HCT116 (cell line): ENCODE measurements around the gene ACP7. TPM values are rescaled to one million over a fixed set of nuclear protein-coding genes. Genes with fewer than 3 reads are reported as not detected.
"Not testable (repeated sequence)": the region's sequence is repeated elsewhere in the genome, so short reads cannot be mapped to it uniquely, and the experiment has no call there.

Source experiments
- ATAC-seq: fragments of 200-7000 bp; cut with Tn5 transposase; 2 replicates; pipeline ENCODE4 v1.9.1; 2020; ENCODE audit warnings: mild to moderate bottlenecking, moderate library complexity
- BruUV-seq: library from RNA; stranded (reverse); fragments of 400-500 nt; replicated peaks from 2 replicates; lab custom pipeline; 2021; lab: Mats Ljungman, UMichigan
- CTCF ChIA-PET: fragments of 300-600 bp; sonication (Branson Sonifier 250); formaldehyde crosslinking; loops from one replicate; lab custom pipeline; 2021; ENCODE audit warnings: antibody characterized with exemption; lab: Charles Lee
- POLR2A ChIA-PET: fragments of 300-600, 350-600 bp; sonication (Branson Sonifier 250); formaldehyde crosslinking; loops from one replicate; lab custom pipeline; 2021; ENCODE audit warnings: antibody characterized with exemption; lab: Charles Lee
- RAD21 ChIA-PET, 2 experiments: fragments of 300-600 bp; sonication (Branson Sonifier 250); formaldehyde crosslinking; loops; one replicate each; lab custom pipeline; 2023; ENCODE audit warnings: low total read pairs in 2 of 2; ENCODE audit not compliant: uncharacterized antibody in 2 of 2, unreplicated experiment in 2 of 2, low non-redundant PET in 1 of 2; lab: Charles Lee
- DNase-seq: peaks from one replicate; pipeline ENCODE4 v3.0.0-alpha.2; 2010; ENCODE audit warnings: low read depth, low spot score
- H2AFZ ChIP-seq: fragments of 200-600 bp; shearing (Covaris generic), sonication (generic); 2 replicates; pipeline ENCODE4 v1.6.1; 2017; ENCODE audit warnings: low read depth, mixed run types, mixed read lengths, antibody characterized with exemption, low read length; ENCODE audit not compliant: poor library complexity, severe bottlenecking
- H3K27ac ChIP-seq: 2 replicates; pipeline ENCODE4 v1.5.1; 2012; ENCODE audit warnings: low read depth, low read length
- H3K27me3 ChIP-seq: fragments of 200-600 bp; sonication (generic); 2 replicates; pipeline ENCODE4 v1.6.1; 2016; ENCODE audit warnings: mixed run types, low read length, mixed read lengths; ENCODE audit not compliant: insufficient read depth
- H3K36me3 ChIP-seq, 2 experiments: fragments of 200-500 bp in 1 of 2; fragments of 200-600 bp in 1 of 2; sonication (Bioruptor generic) in 1 of 2; sonication (generic) in 1 of 2; 2 replicates each; pipeline versions ENCODE4 v1.5.1 to v1.6.1; 2014 to 2016; ENCODE audit warnings: low read length in 2 of 2, inconsistent platforms in 1 of 2, mixed read lengths in 1 of 2, mixed run types in 1 of 2; ENCODE audit not compliant: insufficient read depth in 2 of 2, control insufficient read depth in 1 of 2
- H3K4me1 ChIP-seq, 2 experiments: fragments of 200-600 bp in 1 of 2; sonication (generic) in 1 of 2; 2 replicates each; pipeline versions ENCODE4 v1.5.1 to v1.6.1; 2012 to 2017; ENCODE audit warnings: low read length in 2 of 2, inconsistent platforms in 1 of 2, mild to moderate bottlenecking in 1 of 2, mixed read lengths in 1 of 2, mixed run types in 1 of 2, moderate library complexity in 1 of 2; ENCODE audit not compliant: insufficient read depth in 2 of 2, control insufficient read depth in 1 of 2
- H3K4me2 ChIP-seq: fragments of 200-600 bp; sonication (generic); 2 replicates; pipeline ENCODE4 v1.6.1; 2017; ENCODE audit warnings: mixed run types, low read length, mixed read lengths
- H3K4me3 ChIP-seq, 2 experiments: fragments of 200-600 bp in 1 of 2; sonication (generic) in 1 of 2; replicated peaks in 1 of 2; 2 replicates each; pipeline ENCODE4 v1.5.1; 2011 to 2016; ENCODE audit warnings: low read length in 2 of 2, control low read depth in 1 of 2, low read depth in 1 of 2, mild to moderate bottlenecking in 1 of 2, mixed read lengths in 1 of 2, mixed run types in 1 of 2
- H3K79me2 ChIP-seq: fragments of 200-600 bp; sonication (generic); 2 replicates; pipeline ENCODE4 v1.6.1; 2017; ENCODE audit warnings: mild to moderate bottlenecking, mixed run types, low read length, moderate library complexity, mixed read lengths; ENCODE audit not compliant: insufficient read depth
- H3K9ac ChIP-seq: fragments of 200-600 bp; sonication (generic); 2 replicates; pipeline ENCODE4 v1.6.1; 2016; ENCODE audit warnings: low read length, mixed read lengths
- H3K9me2 ChIP-seq: fragments of 200-600 bp; sonication (generic), shearing (Covaris generic); 2 replicates; pipeline ENCODE4 v1.6.1; 2017; ENCODE audit warnings: mixed run types, mild to moderate bottlenecking, moderate library complexity; ENCODE audit not compliant: insufficient read depth
- H3K9me3 ChIP-seq, 2 experiments: fragments of 200-500 bp in 1 of 2; fragments of 200-600 bp in 1 of 2; sonication (Bioruptor generic) in 1 of 2; sonication (generic) in 1 of 2; 2 replicates each; pipeline ENCODE4 v1.6.1; 2014 to 2017; ENCODE audit warnings: low read length in 2 of 2, mixed read lengths in 2 of 2, inconsistent platforms in 1 of 2, low read depth in 1 of 2, mild to moderate bottlenecking in 1 of 2, mixed run types in 1 of 2, moderate library complexity in 1 of 2; ENCODE audit not compliant: control insufficient read depth in 1 of 2, insufficient read depth in 1 of 2
- H4K20me1 ChIP-seq: fragments of 200-600 bp; sonication (generic), shearing (Covaris generic); 2 replicates; pipeline ENCODE4 v1.6.1; 2017; ENCODE audit warnings: mixed run types, mild to moderate bottlenecking, moderate library complexity; ENCODE audit not compliant: insufficient read depth
- CBX3 ChIP-seq: IDR thresholded peaks from 2 replicates; pipeline ENCODE4 v1.6.1; 2012; ENCODE audit warnings: low read depth
- EGR1 ChIP-seq: IDR thresholded peaks from 2 replicates; pipeline ENCODE4 v1.6.1; 2012; ENCODE audit warnings: low read depth
- ELF1 ChIP-seq: IDR thresholded peaks from 2 replicates; pipeline ENCODE4 v1.6.1; 2012; ENCODE audit warnings: low read depth, borderline replicate concordance
- EZH2 ChIP-seq: fragments of 200-600 bp; sonication (generic); IDR thresholded peaks from 2 replicates; pipeline ENCODE4 v1.6.1; 2017; ENCODE audit warnings: antibody characterized with exemption, mixed run types
- JUND ChIP-seq: IDR thresholded peaks from 2 replicates; pipeline ENCODE4 v1.6.1; 2012
- POLR2A ChIP-seq: IDR thresholded peaks from 2 replicates; pipeline ENCODE4 v1.7.0; 2011; ENCODE audit warnings: borderline replicate concordance; ENCODE audit not compliant: insufficient read depth, insufficient read length; ENCODE audit errors: extremely low read depth
- TCF7L2 ChIP-seq: IDR thresholded peaks from 2 replicates; pipeline ENCODE4 v1.7.0; 2011; ENCODE audit warnings: borderline replicate concordance, inconsistent platforms; ENCODE audit not compliant: insufficient read depth, insufficient read length; ENCODE audit errors: extremely low read depth
- ZFX ChIP-seq: fragments of 450-650 bp; IDR thresholded peaks from 2 replicates; pipeline ENCODE4 v1.6.1; 2017
- intact Hi-C: fragments of 100-400 bp; cut with micrococcal nuclease; formaldehyde crosslinking; loops from 2 replicates; pipeline ENCODE4 v1.10.0; 2022
- total RNA-seq: library from RNA; stranded (reverse); gene quantifications from one replicate; pipeline ENCODE4 v1.2.1, GENCODE V29; 2021; ENCODE audit not compliant: unreplicated experiment

ACP7 gene
- total RNA-seq, 1 experiment from 2014 or later: 4.7 TPM

DNA sequence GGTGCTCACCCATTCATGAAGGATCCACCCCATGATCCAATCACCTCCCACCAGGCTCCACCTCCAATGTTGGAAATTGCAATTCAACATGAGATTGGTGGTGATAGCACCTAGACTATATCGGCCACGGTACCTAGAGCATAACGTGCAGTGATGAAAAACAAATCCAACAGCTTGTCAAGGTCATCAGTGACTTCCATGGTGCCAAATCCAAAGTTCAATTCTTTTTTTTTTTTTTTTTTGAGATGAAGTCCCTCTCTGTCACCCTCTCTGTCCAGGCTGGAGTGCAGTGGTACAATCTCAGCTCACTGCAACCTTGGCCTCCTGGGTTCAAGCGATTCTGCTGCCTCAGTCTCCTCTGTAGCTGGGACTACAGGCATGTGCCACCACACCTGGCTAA lies 17.1 kb upstream of the ACP7 start (continued):
- TF ChIP-seq EZH2 (no peak), POLR2A (no peak), CBX3 (no peak)

DNA sequence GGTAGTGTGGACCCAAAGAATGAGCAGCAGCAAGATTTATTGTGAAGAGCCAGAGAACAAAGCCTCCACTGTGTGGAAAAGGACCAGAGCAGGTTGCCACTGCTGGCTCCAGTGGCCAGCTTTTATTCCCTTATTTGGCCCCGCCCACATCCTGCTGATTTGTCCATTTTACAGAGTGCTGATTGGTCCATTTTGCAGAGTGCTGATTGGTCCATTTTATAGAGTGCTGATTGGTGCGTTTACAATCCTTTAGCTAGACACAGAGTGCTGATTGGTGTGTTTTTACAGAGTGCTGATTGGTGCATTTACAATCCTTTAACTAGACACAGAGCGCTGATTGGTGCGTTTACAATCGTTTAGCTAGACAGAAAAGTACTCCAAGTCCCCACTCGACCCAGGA lies 15.9 kb upstream of the ACP7 start:
- not testable (repeated sequence) for BruUV-seq, H3K27ac ChIP-seq
- CTCF ChIA-PET: interaction anchor here (1.9 kb wide), 1 partner anchor 10 kb away, joined by 5 read pairs; no protein-coding TSS in a partner anchor

DNA sequence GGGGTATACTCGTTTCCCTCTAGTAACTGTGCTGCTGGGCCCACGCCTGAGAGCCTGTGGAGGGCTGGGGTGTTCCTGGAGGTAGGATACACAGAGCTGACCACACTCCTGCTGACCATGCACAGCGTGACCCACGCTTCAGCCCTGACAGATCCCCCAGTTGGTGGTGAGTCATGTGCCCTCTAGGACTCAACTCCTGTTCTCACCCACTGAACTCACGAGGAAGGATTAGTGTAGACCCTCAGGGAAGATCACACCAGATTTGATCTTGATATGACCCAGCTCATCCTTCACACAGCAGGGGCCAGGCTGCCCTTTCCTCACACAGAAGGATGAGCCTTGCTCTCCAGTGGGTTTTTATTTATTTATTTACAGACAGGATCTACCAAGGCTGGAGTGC lies 13.3 kb upstream of the ACP7 start:
- Histone ChIP-seq H3K4me2 (peak overlapping the region; percentile 34), H3K4me3 (no peak overlapping the region), H3K79me2 (no peaks in the 10 kb centered on the region), H3K4me1 (peaks cover 41 to 53% of the 10 kb centered on the region in 2 experiments), H2AFZ (no peak overlapping the region), H3K27ac (peak overlapping the region; percentile 32; the same call in 1 of the 2 replicates), H3K36me3 (no peaks in the 10 kb centered on the region), H4K20me1 (no peaks in the 10 kb centered on the region), H3K9me2 (no peaks in the 10 kb centered on the region), H3K27me3 (no peaks in the 10 kb centered on the region), H3K9me3 (no peaks in the 10 kb centered on the region), H3K9ac (peak overlapping the region; percentile 29)
- ChIA-PET RAD21 (interaction anchor here in 1 of 2 experiments (0.6 kb wide), 1 partner anchor 95 kb away, joined by 3 read pairs; no protein-coding TSS in a partner anchor), CTCF (no interaction called here), POLR2A (no interaction called here)
- ATAC-seq (no peak), DNase-seq (no peak)
- BruUV-seq: no TSS peak
- TF ChIP-seq EGR1 (no peak), JUND (no peak), ZFX (no peak), TCF7L2 (no peak), ELF1 (no peak)
- intact Hi-C loops: no loop called here

More for the DNA sequence above, 15.9 kb upstream of the ACP7 start:
- H3K27me3 ChIP-seq, H3K4me2 ChIP-seq, H3K9ac ChIP-seq, H3K36me3 ChIP-seq, H3K4me3 ChIP-seq, DNase-seq, intact Hi-C loops, POLR2A ChIA-PET, H4K20me1 ChIP-seq, H3K79me2 ChIP-seq, ATAC-seq, H3K9me2 ChIP-seq, H3K9me3 ChIP-seq, H2AFZ ChIP-seq: not testable (repeated sequence)
- H3K4me1 ChIP-seq: peaks cover 24 to 47% of the 10 kb centered on the region in 2 experiments
- RAD21 ChIA-PET: interaction anchor here in 1 of 2 experiments (0.7 kb wide), 1 partner anchor 10 kb away, joined by 5 read pairs; no protein-coding TSS in a partner anchor
